CD4-positive, alpha-beta T cell (primary cell): Measurements from ENCODE around the gene NPLOC4. TPM values are rescaled to one million over a fixed set of nuclear protein-coding genes. Genes with fewer than 3 reads are reported as not detected.

Source experiments
- ATAC-seq: fragments of 200-7000 bp; cut with Tn5 transposase; one replicate; pipeline ENCODE4 v1.10.0; 2022; ENCODE audit warnings: mild to moderate bottlenecking; ENCODE audit not compliant: poor library complexity
- CTCF ChIA-PET: fragments of 350-600 bp; sonication (Branson Sonifier 250); formaldehyde crosslinking; loops from one replicate; lab custom pipeline; 2021; ENCODE audit warnings: antibody characterized with exemption, inconsistent platforms; lab: Charles Lee
- POLR2A ChIA-PET: fragments of 350-600 bp; sonication (Branson Sonifier 250); formaldehyde crosslinking; loops from one replicate; lab custom pipeline; 2021; ENCODE audit warnings: antibody characterized with exemption, inconsistent platforms; lab: Charles Lee
- DNase-seq, 14 experiments: peaks; one replicate each; pipeline ENCODE4 v3.0.0-alpha.2; 2013 to 2020; ENCODE audit warnings: mixed read lengths in 2 of 14
- H3K27ac ChIP-seq, 2 donors: one replicate each; pipeline versions ENCODE4 v1.5.1 to v1.7.0; 2013; ENCODE audit warnings: low read length in 2 of 2, low read depth in 1 of 2, mild to moderate bottlenecking in 1 of 2
- H3K27me3 ChIP-seq, 2 experiments: 1 replicate in 1 of 2; 2 replicates in 1 of 2; pipeline versions ENCODE4 v1.6.1 to v1.7.0; 2013; ENCODE audit warnings: low read length in 2 of 2, control low read depth in 1 of 2, mild to moderate bottlenecking in 1 of 2, moderate library complexity in 1 of 2; ENCODE audit not compliant: insufficient read depth in 2 of 2, control insufficient read depth in 1 of 2
- H3K36me3 ChIP-seq: one replicate; pipeline ENCODE4 v1.6.1; 2013; ENCODE audit warnings: low read length, control low read depth; ENCODE audit not compliant: insufficient read depth
- H3K4me1 ChIP-seq: one replicate; pipeline ENCODE4 v1.6.1; 2013; ENCODE audit warnings: low read length, control low read depth; ENCODE audit not compliant: insufficient read depth
- H3K4me3 ChIP-seq: one replicate; pipeline ENCODE4 v1.5.1; 2013; ENCODE audit warnings: mild to moderate bottlenecking, low read length, moderate library complexity
- H3K9me3 ChIP-seq, 2 experiments: 1 replicate in 1 of 2; 2 replicates in 1 of 2; pipeline versions ENCODE4 v1.6.1 to v1.7.0; 2013; ENCODE audit warnings: low read length in 2 of 2, mild to moderate bottlenecking in 2 of 2, control low read depth in 1 of 2, moderate library complexity in 1 of 2; ENCODE audit not compliant: control insufficient read depth in 1 of 2, insufficient read depth in 1 of 2
- H3K27ac Mint-ChIP-seq: one replicate; pipeline ENCODE4 v1.8.0; 2020; ENCODE audit warnings: mixed read lengths
- H3K27me3 Mint-ChIP-seq: one replicate; pipeline ENCODE4 v1.8.0; 2021; ENCODE audit warnings: mixed read lengths
- H3K36me3 Mint-ChIP-seq: one replicate; pipeline ENCODE4 v1.8.0; 2021; ENCODE audit warnings: low read depth, mixed read lengths
- H3K4me1 Mint-ChIP-seq: one replicate; pipeline ENCODE4 v1.8.0; 2021; ENCODE audit warnings: low read depth, mixed read lengths
- H3K4me3 Mint-ChIP-seq: one replicate; pipeline ENCODE4 v1.8.0; 2020; ENCODE audit warnings: mild to moderate bottlenecking, mixed read lengths
- H3K9me3 Mint-ChIP-seq: one replicate; pipeline ENCODE4 v1.8.0; 2020; ENCODE audit warnings: mixed read lengths
- CTCF ChIP-seq: fragments of 200-600 bp; IDR thresholded peaks from one replicate; pipeline ENCODE4 v1.8.0; 2022; ENCODE audit warnings: antibody characterized with exemption, mild to moderate bottlenecking
- intact Hi-C, 2 experiments: fragments of 100-400 bp; cut with DNase I in 1 of 2; cut with micrococcal nuclease in 1 of 2; formaldehyde crosslinking; loops; one replicate each; pipeline versions ENCODE4 v1.15.1 to v1.9.0; 2023 to 2025; cut with DNase I, micrococcal nuclease
- total RNA-seq, 174 experiments: library from RNA in 2 of 174; stranded (reverse) in 2 of 174; gene quantifications; one replicate each; pipeline ENCODE4 v1.2.3 and lab custom pipeline; 2021 to 2026

Gene NPLOC4
- total RNA-seq, 2 experiments from 2014 or later, result 61.0 to 62.4 TPM

- Mint-ChIP-seq H3K27me3 (no peaks in the 10 kb centered on the region), H3K4me1 (peaks cover 12% of the 10 kb centered on the region), H3K9me3 (no peaks in the 10 kb centered on the region), H3K4me3 (no peak overlapping the region), H3K27ac (no peak overlapping the region), H3K36me3 (peaks cover 32% of the 10 kb centered on the region)
- Histone ChIP-seq H3K27me3 (no peaks in the 10 kb centered on the region), H3K9me3 (no peaks in the 10 kb centered on the region), H3K4me1 (peaks cover 21% of the 10 kb centered on the region), H3K27ac (no peak overlapping the region), H3K36me3 (peaks cover 54% of the 10 kb centered on the region), H3K4me3 (no peak overlapping the region)
- ChIA-PET POLR2A (no interaction called here), CTCF (no interaction called here)
- no peak for ATAC-seq
- DNase-seq, result no peak
- no peak for TF ChIP-seq CTCF
- intact Hi-C loops, result no loop called here
Observed at GRCh38 chr17:81546906-81547613, 89.9 kb downstream of the NPLOC4 start.

GRCh38 chr17:81545160-81545949 is 91.6 kb downstream of the NPLOC4 start:
- Mint-ChIP-seq H3K9me3 (no peaks in the 10 kb centered on the region), H3K36me3 (peaks cover 30% of the 10 kb centered on the region), H3K4me3 (no peak overlapping the region), H3K4me1 (peaks cover 4% of the 10 kb centered on the region), H3K27ac (no peak overlapping the region), H3K27me3 (no peaks in the 10 kb centered on the region)
- Histone ChIP-seq H3K36me3 (peaks cover 61% of the 10 kb centered on the region), H3K4me3 (no peak overlapping the region), H3K27ac (no peak overlapping the region), H3K4me1 (peaks cover 8% of the 10 kb centered on the region), H3K27me3 (no peaks in the 10 kb centered on the region), H3K9me3 (no peaks in the 10 kb centered on the region)
- DNase-seq, result no peak
- intact Hi-C loops, result no loop called here
- TF ChIP-seq CTCF, result no peak
- ATAC-seq, result no peak
- POLR2A ChIA-PET, result no interaction called here
- CTCF ChIA-PET, result no interaction called here

- no peaks in the 10 kb centered on the region for H3K9me3 Mint-ChIP-seq
- ChIA-PET POLR2A (no interaction called here), CTCF (no interaction called here)
- peaks cover 64% of the 10 kb centered on the region for H3K36me3 ChIP-seq
- no peak overlapping the region for H3K27ac ChIP-seq
- no peaks in the 10 kb centered on the region for H3K4me1 ChIP-seq
- peaks cover 27% of the 10 kb centered on the region for H3K36me3 Mint-ChIP-seq
- no peaks in the 10 kb centered on the region for H3K4me1 Mint-ChIP-seq
- TF ChIP-seq CTCF, result no peak
- H3K27ac Mint-ChIP-seq, result no peak overlapping the region
- H3K27me3 Mint-ChIP-seq, result no peaks in the 10 kb centered on the region
- no peak overlapping the region for H3K4me3 ChIP-seq
- ATAC-seq (no peak), DNase-seq (no peak)
- intact Hi-C loops, result no loop called here
- H3K27me3 ChIP-seq, result no peaks in the 10 kb centered on the region
- no peak overlapping the region for H3K4me3 Mint-ChIP-seq
- no peaks in the 10 kb centered on the region for H3K9me3 ChIP-seq
Observed at GRCh38 chr17:81544281-81544974, 92.5 kb downstream of the NPLOC4 start.
